ENCODE data around the gene DNM3.
"Not testable (repeated sequence)": the region's sequence is repeated elsewhere in the genome, so short reads cannot be mapped to it uniquely, and the experiment has no call there.

Gene DNM3

GRCh38 chr1:172293429-172293828 lies 452.1 kb downstream of the DNM3 start:
- TF ChIP-seq ELF4 (IDR thresholded peaks at IDR 0.05) = no peak
- TF ChIP-seq NFRKB (IDR thresholded peaks at IDR 0.05) = no peak
- no peak for TF ChIP-seq BHLHE40 (IDR thresholded peaks at IDR 0.05; ENCODE audit: borderline replicate concordance)
- TF ChIP-seq TARDBP (IDR thresholded peaks at IDR 0.05) = no peak
- no peak for TF ChIP-seq L3MBTL2 (conservative IDR thresholded peaks at IDR 0.05)
- no peak for TF ChIP-seq FOXK2 (IDR thresholded peaks at IDR 0.05)
- no peak for TF ChIP-seq ARNT (IDR thresholded peaks at IDR 0.05)
- TF ChIP-seq SP1 (IDR thresholded peaks at IDR 0.05) = no peak
- no peak for TF ChIP-seq FOXA1 (IDR thresholded peaks at IDR 0.05)
- DNase-seq (ENCODE audit: extremely low spot score) = no peak
- ChIA-PET CTCF (no interaction called here), POLR2A (no interaction called here)

- POLR2A ChIA-PET = no interaction called here
- DNase-seq (ENCODE audit: extremely low spot score) = no peak
- TF ChIP-seq, protein P1, sequence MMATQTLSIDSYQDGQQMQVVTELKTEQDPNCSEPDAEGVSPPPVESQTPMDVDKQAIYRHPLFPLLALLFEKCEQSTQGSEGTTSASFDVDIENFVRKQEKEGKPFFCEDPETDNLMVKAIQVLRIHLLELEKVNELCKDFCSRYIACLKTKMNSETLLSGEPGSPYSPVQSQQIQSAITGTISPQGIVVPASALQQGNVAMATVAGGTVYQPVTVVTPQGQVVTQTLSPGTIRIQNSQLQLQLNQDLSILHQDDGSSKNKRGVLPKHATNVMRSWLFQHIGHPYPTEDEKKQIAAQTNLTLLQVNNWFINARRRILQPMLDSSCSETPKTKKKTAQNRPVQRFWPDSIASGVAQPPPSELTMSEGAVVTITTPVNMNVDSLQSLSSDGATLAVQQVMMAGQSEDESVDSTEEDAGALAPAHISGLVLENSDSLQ (IDR thresholded peaks at IDR 0.05) = no peak
- no peak for TF ChIP-seq BHLHE40 (IDR thresholded peaks at IDR 0.05; ENCODE audit: borderline replicate concordance)
- no peak for TF ChIP-seq SUZ12 (IDR thresholded peaks at IDR 0.05)
- no peak for TF ChIP-seq CTBP1 (IDR thresholded peaks at IDR 0.05; ENCODE audit: borderline replicate concordance)
- TF ChIP-seq TARDBP (IDR thresholded peaks at IDR 0.05) = no peak
- no peak for TF ChIP-seq SP1 (IDR thresholded peaks at IDR 0.05)
- TF ChIP-seq L3MBTL2 (conservative IDR thresholded peaks at IDR 0.05) = no peak
- no peak for TF ChIP-seq HDGF (IDR thresholded peaks at IDR 0.05; ENCODE audit: borderline replicate concordance)
- no peak for TF ChIP-seq FOXA1 (IDR thresholded peaks at IDR 0.05)
- TF ChIP-seq ELF4 (IDR thresholded peaks at IDR 0.05) = no peak
- TF ChIP-seq NFRKB (IDR thresholded peaks at IDR 0.05) = no peak
- CTCF ChIA-PET = no interaction called here
Observed at GRCh38 chr1:172298141-172298540, 456.8 kb downstream of the DNM3 start.

- DNase-seq (ENCODE audit: extremely low spot score) = no peak
- ChIA-PET POLR2A (no interaction called here), CTCF (no interaction called here)
- TF ChIP-seq CTBP1 (IDR thresholded peaks at IDR 0.05; ENCODE audit: borderline replicate concordance) = no peak
- TF ChIP-seq LEF1 (IDR thresholded peaks at IDR 0.05; ENCODE audit: borderline replicate concordance) = no peak
- TF ChIP-seq FOXA1 (IDR thresholded peaks at IDR 0.05) = no peak
- no peak for TF ChIP-seq HDGF (IDR thresholded peaks at IDR 0.05; ENCODE audit: borderline replicate concordance)
- no peak for TF ChIP-seq TARDBP (IDR thresholded peaks at IDR 0.05)
- no peak for TF ChIP-seq SUZ12 (IDR thresholded peaks at IDR 0.05)
- TF ChIP-seq NFRKB (IDR thresholded peaks at IDR 0.05) = no peak
- no peak for TF ChIP-seq BHLHE40 (IDR thresholded peaks at IDR 0.05; ENCODE audit: borderline replicate concordance)
- TF ChIP-seq, protein P1 (IDR thresholded peaks at IDR 0.05) = no peak
- no peak for TF ChIP-seq FOXM1 (IDR thresholded peaks at IDR 0.05; ENCODE audit: borderline replicate concordance)
- TF ChIP-seq ARNT (IDR thresholded peaks at IDR 0.05) = no peak
- TF ChIP-seq ELF4 (IDR thresholded peaks at IDR 0.05) = no peak
- TF ChIP-seq SP1 (IDR thresholded peaks at IDR 0.05) = no peak
Observed at GRCh38 chr1:172298911-172299310, 457.6 kb downstream of the DNM3 start.

DNA sequence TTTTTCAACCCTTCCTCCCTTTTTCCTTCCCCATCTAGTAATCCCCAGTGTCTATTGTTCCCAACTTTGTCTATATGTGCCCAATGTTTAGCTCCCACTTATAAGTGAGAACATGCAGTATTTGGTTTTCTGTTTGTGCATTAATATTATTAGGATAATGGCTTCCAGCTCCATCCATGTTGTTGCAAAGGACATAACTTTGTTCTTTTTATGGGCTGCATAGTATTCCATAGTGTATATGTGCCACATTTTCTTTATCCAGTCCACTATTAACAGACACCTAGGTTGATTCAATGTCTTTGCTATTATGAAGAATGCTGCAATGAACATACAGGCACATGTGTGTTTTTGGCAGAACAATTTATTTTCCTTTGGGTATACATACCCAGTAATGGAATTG lies 458.2 kb downstream of the DNM3 start:
- POLR2A ChIA-PET = no interaction called here
- no peak for TF ChIP-seq FOXM1 (IDR thresholded peaks at IDR 0.05; ENCODE audit: borderline replicate concordance)
- no peak for TF ChIP-seq BHLHE40 (IDR thresholded peaks at IDR 0.05; ENCODE audit: borderline replicate concordance)
- no peak for TF ChIP-seq TARDBP (IDR thresholded peaks at IDR 0.05)
- TF ChIP-seq SUZ12 (IDR thresholded peaks at IDR 0.05) = no peak
- TF ChIP-seq LEF1 (IDR thresholded peaks at IDR 0.05; ENCODE audit: borderline replicate concordance) = no peak
- no peak for TF ChIP-seq NFRKB (IDR thresholded peaks at IDR 0.05)
- no peak for TF ChIP-seq ARNT (IDR thresholded peaks at IDR 0.05)
- TF ChIP-seq CTBP1 (IDR thresholded peaks at IDR 0.05; ENCODE audit: borderline replicate concordance) = no peak
- no peak for TF ChIP-seq L3MBTL2 (conservative IDR thresholded peaks at IDR 0.05)
- TF ChIP-seq, protein P1 (IDR thresholded peaks at IDR 0.05) = no peak
- no peak for TF ChIP-seq ZNF384 (IDR thresholded peaks at IDR 0.05)
- TF ChIP-seq HDGF (IDR thresholded peaks at IDR 0.05; ENCODE audit: borderline replicate concordance) = no peak
- TF ChIP-seq SP1 (IDR thresholded peaks at IDR 0.05) = no peak
- no peak for TF ChIP-seq FOXK2 (IDR thresholded peaks at IDR 0.05)
- no peak for TF ChIP-seq FOXA1 (IDR thresholded peaks at IDR 0.05)
- TF ChIP-seq ELF4 (IDR thresholded peaks at IDR 0.05) = no peak
- DNase-seq (ENCODE audit: extremely low spot score) = no peak
- CTCF ChIA-PET = no interaction called here

GRCh38 chr1:172307508-172307907 lies 466.2 kb downstream of the DNM3 start:
- CTCF ChIA-PET; DNase-seq (ENCODE audit: extremely low spot score); POLR2A ChIA-PET: not testable (repeated sequence)

DNA sequence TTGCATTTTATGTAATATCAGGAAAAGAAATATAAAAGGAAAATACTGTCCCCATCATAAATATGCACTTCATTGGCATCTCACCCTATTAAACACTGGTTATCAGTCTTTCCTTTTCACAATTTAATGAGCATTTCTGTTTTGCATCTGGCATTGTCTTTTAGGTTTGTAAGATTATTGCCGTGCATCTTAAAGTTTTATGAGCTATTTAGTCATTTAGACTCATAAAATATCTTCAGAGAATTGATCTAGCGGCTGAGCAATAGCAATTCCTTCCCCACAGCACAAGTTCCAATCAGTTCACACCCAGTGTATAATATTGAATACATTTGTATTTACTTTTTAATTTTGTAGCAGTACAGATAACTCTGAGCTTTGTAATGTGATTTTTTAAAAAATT lies 466.8 kb downstream of the DNM3 start:
- no peak for DNase-seq (ENCODE audit: extremely low spot score)
- POLR2A ChIA-PET = no interaction called here
- CTCF ChIA-PET = no interaction called here
- TF ChIP-seq TARDBP (IDR thresholded peaks at IDR 0.05) = no peak
- TF ChIP-seq FOXA1 (IDR thresholded peaks at IDR 0.05) = no peak
- TF ChIP-seq NFRKB (IDR thresholded peaks at IDR 0.05) = no peak
- TF ChIP-seq FOXK2 (IDR thresholded peaks at IDR 0.05) = no peak
- TF ChIP-seq, protein P1 (IDR thresholded peaks at IDR 0.05) = no peak
- TF ChIP-seq LEF1 (IDR thresholded peaks at IDR 0.05; ENCODE audit: borderline replicate concordance) = no peak
- no peak for TF ChIP-seq ARNT (IDR thresholded peaks at IDR 0.05)
- TF ChIP-seq HDGF (IDR thresholded peaks at IDR 0.05; ENCODE audit: borderline replicate concordance) = no peak
- no peak for TF ChIP-seq ZNF384 (IDR thresholded peaks at IDR 0.05)
- no peak for TF ChIP-seq L3MBTL2 (conservative IDR thresholded peaks at IDR 0.05)
- no peak for TF ChIP-seq SP1 (IDR thresholded peaks at IDR 0.05)
- no peak for TF ChIP-seq BHLHE40 (IDR thresholded peaks at IDR 0.05; ENCODE audit: borderline replicate concordance)
- TF ChIP-seq SUZ12 (IDR thresholded peaks at IDR 0.05) = no peak
- no peak for TF ChIP-seq FOXM1 (IDR thresholded peaks at IDR 0.05; ENCODE audit: borderline replicate concordance)
- TF ChIP-seq CTBP1 (IDR thresholded peaks at IDR 0.05; ENCODE audit: borderline replicate concordance) = no peak
- no peak for TF ChIP-seq ELF4 (IDR thresholded peaks at IDR 0.05)
